ENCODE measurements around the gene SLC35F4.

DNA sequence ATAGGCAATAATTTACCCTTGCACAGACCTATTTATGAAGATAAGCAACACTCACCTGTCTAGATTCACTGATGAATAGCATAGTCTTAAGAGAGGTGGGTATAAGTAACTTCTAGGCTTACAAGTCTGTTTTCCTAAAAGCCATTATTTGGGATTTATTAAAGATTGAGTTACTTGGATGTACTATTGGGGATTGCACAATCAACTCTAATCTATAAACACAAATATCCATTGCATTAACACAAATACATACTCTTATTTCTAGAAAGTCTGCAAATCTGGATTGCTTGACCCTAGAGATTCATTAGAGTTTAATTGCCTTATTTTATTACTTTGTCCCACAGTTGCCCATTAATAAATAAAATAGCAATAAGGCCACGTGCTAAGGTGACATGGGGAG lies 224.1 kb downstream of the SLC35F4 start:
- TF ChIP-seq CTCF (IDR thresholded peaks at IDR 0.05) (no peak), POLR2A (IDR thresholded peaks at IDR 0.05) (no peak), EP300 (IDR thresholded peaks at IDR 0.05) (no peak)
